Measurements from ENCODE around the gene NAB1. TPM values are rescaled to one million over a fixed set of nuclear protein-coding genes. Genes with fewer than 3 reads are reported as not detected.

The NAB1 gene
- total RNA-seq, 4 donors from 2014 or later = 4.9 to 11.0 (median 9.2) TPM

DNA sequence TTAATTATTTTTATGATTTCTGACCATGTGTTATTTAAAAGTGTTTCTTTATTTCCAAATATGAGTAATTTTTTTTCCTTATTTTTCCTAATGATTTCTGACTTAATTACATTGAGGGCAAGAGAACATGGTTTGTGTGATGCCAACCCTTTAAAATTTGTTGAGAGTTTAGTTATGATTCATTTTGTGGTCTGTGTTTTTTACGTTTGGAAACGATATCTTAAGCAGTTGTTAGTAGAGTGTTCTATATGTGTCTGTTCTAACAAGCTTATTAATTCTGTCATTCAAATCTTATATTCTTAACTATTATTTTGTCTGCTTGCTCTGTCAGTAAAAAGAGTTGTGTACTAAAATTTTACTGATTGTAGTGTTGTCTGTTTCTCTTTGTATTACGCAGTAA, 15.0 kb downstream of the NAB1 start:
- Histone ChIP-seq H3K4me3 (no peak overlapping the region), H3K4me1 (peaks cover 0 to 23% of the 10 kb centered on the region in 2 donors), H3K36me3 (peaks cover 0 to 7% of the 10 kb centered on the region in 2 donors), H3K27ac (no peak overlapping the region), H3K27me3 (no peaks in the 10 kb centered on the region), H3K9me3 (no peaks in the 10 kb centered on the region)
- TF ChIP-seq, protein P1, sequence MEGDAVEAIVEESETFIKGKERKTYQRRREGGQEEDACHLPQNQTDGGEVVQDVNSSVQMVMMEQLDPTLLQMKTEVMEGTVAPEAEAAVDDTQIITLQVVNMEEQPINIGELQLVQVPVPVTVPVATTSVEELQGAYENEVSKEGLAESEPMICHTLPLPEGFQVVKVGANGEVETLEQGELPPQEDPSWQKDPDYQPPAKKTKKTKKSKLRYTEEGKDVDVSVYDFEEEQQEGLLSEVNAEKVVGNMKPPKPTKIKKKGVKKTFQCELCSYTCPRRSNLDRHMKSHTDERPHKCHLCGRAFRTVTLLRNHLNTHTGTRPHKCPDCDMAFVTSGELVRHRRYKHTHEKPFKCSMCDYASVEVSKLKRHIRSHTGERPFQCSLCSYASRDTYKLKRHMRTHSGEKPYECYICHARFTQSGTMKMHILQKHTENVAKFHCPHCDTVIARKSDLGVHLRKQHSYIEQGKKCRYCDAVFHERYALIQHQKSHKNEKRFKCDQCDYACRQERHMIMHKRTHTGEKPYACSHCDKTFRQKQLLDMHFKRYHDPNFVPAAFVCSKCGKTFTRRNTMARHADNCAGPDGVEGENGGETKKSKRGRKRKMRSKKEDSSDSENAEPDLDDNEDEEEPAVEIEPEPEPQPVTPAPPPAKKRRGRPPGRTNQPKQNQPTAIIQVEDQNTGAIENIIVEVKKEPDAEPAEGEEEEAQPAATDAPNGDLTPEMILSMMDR (IDR thresholded peaks at IDR 0.05 in 4 of 5, conservative IDR thresholded peaks at IDR 0.05 in 1 of 5) = no peak
- TF ChIP-seq POLR2A (IDR thresholded peaks at IDR 0.05) = no peak
- intact Hi-C loops (cut with DNase I; ENCODE audit: low total_unique reads) = no loop called here
- DNase-seq (no peak), ATAC-seq (no peak)
- in situ Hi-C loops (cut with MboI; ENCODE audit: low sequenced_read_pairs in 4 of 4) = no loop called here

DNA sequence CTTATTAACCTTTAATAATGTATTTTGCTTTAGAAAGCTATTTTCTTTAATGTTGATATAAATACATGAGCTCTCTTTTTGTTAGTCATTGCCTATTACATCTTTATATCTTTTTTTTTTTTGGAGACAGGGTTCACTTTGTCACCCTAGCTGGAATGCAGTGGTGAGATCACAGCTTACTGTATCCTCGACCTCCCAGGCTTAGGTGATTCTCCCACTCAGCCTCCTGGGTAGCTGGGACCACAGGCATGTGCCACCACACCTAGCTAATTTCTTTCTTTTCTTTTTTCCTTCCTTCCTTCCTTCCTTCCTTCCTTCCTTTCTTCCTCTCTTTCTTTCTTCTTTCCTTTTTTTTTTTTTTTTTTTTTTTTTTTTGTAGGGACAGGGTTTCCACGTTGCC, 15.4 kb downstream of the NAB1 start:
- DNase-seq (no peak), ATAC-seq (no peak)
- intact Hi-C loops (cut with DNase I; ENCODE audit: low total_unique reads) (no loop called here), in situ Hi-C loops (cut with MboI; ENCODE audit: low sequenced_read_pairs in 4 of 4) (no loop called here)
- H3K36me3 ChIP-seq = peaks cover 0 to 7% of the 10 kb centered on the region in 2 donors
- H3K27me3 ChIP-seq = no peaks in the 10 kb centered on the region
- H3K4me3 ChIP-seq = no peak overlapping the region
- H3K4me1 ChIP-seq = peaks cover 0 to 23% of the 10 kb centered on the region in 2 donors
- no peak for TF ChIP-seq POLR2A (IDR thresholded peaks at IDR 0.05)
- TF ChIP-seq, protein P1 (IDR thresholded peaks at IDR 0.05 in 4 of 5, conservative IDR thresholded peaks at IDR 0.05 in 1 of 5) = no peak
- no peaks in the 10 kb centered on the region for H3K9me3 ChIP-seq
- H3K27ac ChIP-seq = no peak overlapping the region

GRCh38 chr2:190666895-190667294, 18.0 kb downstream of the NAB1 start:
- Histone ChIP-seq H3K4me1 (peaks cover 0 to 23% of the 10 kb centered on the region in 2 donors), H3K9me3 (no peaks in the 10 kb centered on the region), H3K4me3 (no peak overlapping the region), H3K36me3 (peaks cover 0 to 9% of the 10 kb centered on the region in 2 donors), H3K27ac (no peak overlapping the region), H3K27me3 (no peaks in the 10 kb centered on the region)
- intact Hi-C loops (cut with DNase I; ENCODE audit: low total_unique reads) = no loop called here
- in situ Hi-C loops (cut with MboI; ENCODE audit: low sequenced_read_pairs in 4 of 4) = no loop called here
- TF ChIP-seq, protein P1 (IDR thresholded peaks at IDR 0.05 in 4 of 5, conservative IDR thresholded peaks at IDR 0.05 in 1 of 5) = no peak
- no peak for TF ChIP-seq POLR2A (IDR thresholded peaks at IDR 0.05)
- DNase-seq = no peak
- no peak for ATAC-seq

- in situ Hi-C loops (cut with MboI; ENCODE audit: low sequenced_read_pairs in 4 of 4) = no loop called here
- DNase-seq = no peak
- intact Hi-C loops (cut with DNase I; ENCODE audit: low total_unique reads) = no loop called here
- no peaks in the 10 kb centered on the region for H3K27me3 ChIP-seq
- H3K4me3 ChIP-seq = no peak overlapping the region
- peaks cover 0 to 14% of the 10 kb centered on the region in 2 donors for H3K4me1 ChIP-seq
- TF ChIP-seq, protein P1 (IDR thresholded peaks at IDR 0.05 in 4 of 5, conservative IDR thresholded peaks at IDR 0.05 in 1 of 5) = no peak
- TF ChIP-seq POLR2A (IDR thresholded peaks at IDR 0.05) = no peak
- no peak for ATAC-seq
- H3K9me3 ChIP-seq = no peaks in the 10 kb centered on the region
- H3K36me3 ChIP-seq = peaks cover 0 to 12% of the 10 kb centered on the region in 2 donors
- no peak overlapping the region for H3K27ac ChIP-seq
Measured at GRCh38 chr2:190668892-190669291, 20.0 kb downstream of the NAB1 start.
